GM12892 (cell line): ENCODE results near the gene RICTOR.

Source experiments
- POLR2A ChIP-seq: IDR thresholded peaks from 2 replicates; pipeline ENCODE4 v1.6.1; 2011; ENCODE audit warnings: low read depth, low read length, control low read depth
- POLR2AphosphoS5 ChIP-seq: IDR thresholded peaks from 2 replicates; pipeline ENCODE4 v1.6.1; 2011; ENCODE audit warnings: low read depth, low read length, control low read depth
- TAF1 ChIP-seq: IDR thresholded peaks from 2 replicates; pipeline ENCODE4 v1.6.1; 2011; ENCODE audit warnings: low read depth, mild to moderate bottlenecking, control low read depth, low read length, borderline replicate concordance

- TF ChIP-seq POLR2A, result no peak
- no peak for TF ChIP-seq POLR2AphosphoS5
- TF ChIP-seq TAF1, result no peak
Measured at GRCh38 chr5:39099831-39100230, 25.6 kb upstream of the RICTOR start.
